GM10266 (cell line): ENCODE measurements around the gene DMRTB1.

Source experiments
- DNase-seq: peaks from one replicate; pipeline ENCODE4 v3.0.0; 2012; ENCODE audit errors: extremely low spot score
- CTCF ChIP-seq: IDR thresholded peaks from 2 replicates; pipeline ENCODE4 v1.5.1; 2012; ENCODE audit warnings: mild to moderate bottlenecking, low read depth; ENCODE audit not compliant: control insufficient read depth, insufficient read depth; ENCODE audit errors: missing control alignments

The DMRTB1 gene

GRCh38 chr1:53413175-53414001 is 45.8 kb upstream of the DMRTB1 start:
- no peak for TF ChIP-seq CTCF
- peak; percentile 32 for DNase-seq

- no peak for TF ChIP-seq CTCF
- DNase-seq, result no peak
Measured at GRCh38 chr1:53414632-53415031, 44.6 kb upstream of the DMRTB1 start.

- DNase-seq, result no peak
- TF ChIP-seq CTCF, result no peak
Measured at GRCh38 chr1:53415432-53415831, 43.8 kb upstream of the DMRTB1 start.

GRCh38 chr1:53416269-53416813 is 42.9 kb upstream of the DMRTB1 start:
- no peak for DNase-seq
- TF ChIP-seq CTCF, result no peak

GRCh38 chr1:53417074-53417511 is 42.1 kb upstream of the DMRTB1 start:
- no peak for DNase-seq
- TF ChIP-seq CTCF, result no peak

- DNase-seq, result no peak
- no peak for TF ChIP-seq CTCF
Measured at GRCh38 chr1:53419034-53419433, 40.2 kb upstream of the DMRTB1 start.

- DNase-seq, result no peak
- TF ChIP-seq CTCF, result no peak
Measured at GRCh38 chr1:53420341-53420740, 38.9 kb upstream of the DMRTB1 start.
